GM19397 (cell line): ENCODE measurements around the gene SYNJ2BP.
"Not testable (repeated sequence)": the region's sequence is repeated elsewhere in the genome, so short reads cannot be mapped to it uniquely, and the experiment has no call there.

ENCODE experiments used
- ATAC-seq: cut with Tn5 transposase; IDR thresholded peaks from one replicate; pipeline ENCODE4 v1.9.1; 2021; ENCODE audit warnings: mild to moderate bottlenecking, moderate library complexity; ENCODE audit not compliant: unreplicated experiment

The SYNJ2BP gene

GRCh38 chr14:70416725-70417349, at the start of gene SYNJ2BP:
TSS of gene SYNJ2BP (minus strand) at chr14:70417090. CDS start at chr14:70416963, 127 bp downstream.
- no peak for ATAC-seq

GRCh38 chr14:70454731-70455130, 37.8 kb upstream of the SYNJ2BP start:
- ATAC-seq = no peak

GRCh38 chr14:70451874-70452273, 35.0 kb upstream of the SYNJ2BP start, which contains the start of gene ADAM21:
TSS of gene ADAM21 (plus strand) at chr14:70452174. CDS start at chr14:70457500, 5,326 bp downstream.
- ATAC-seq = no peak

- no peak for ATAC-seq
Observed at GRCh38 chr14:70448633-70449340, 31.9 kb upstream of the SYNJ2BP start.

- ATAC-seq = no peak
Observed at GRCh38 chr14:70442750-70443149, 25.9 kb upstream of the SYNJ2BP start.

GRCh38 chr14:70441641-70442040, 24.8 kb upstream of the SYNJ2BP start:
- no peak for ATAC-seq

- ATAC-seq = no peak
Observed at GRCh38 chr14:70436867-70437266, 20.0 kb upstream of the SYNJ2BP start.

- ATAC-seq = not testable (repeated sequence)
Observed at GRCh38 chr14:70426555-70426954, 9.7 kb upstream of the SYNJ2BP start.

GRCh38 chr14:70425354-70425753, 8.5 kb upstream of the SYNJ2BP start:
- ATAC-seq = no peak

GRCh38 chr14:70422538-70422937, 5.6 kb upstream of the SYNJ2BP start:
- no peak for ATAC-seq

- not testable (repeated sequence) for ATAC-seq
Observed at GRCh38 chr14:70419270-70419931, 2.5 kb upstream of the SYNJ2BP start.

- no peak for ATAC-seq
Observed at GRCh38 chr14:70416338-70416724, 559 bp downstream of the SYNJ2BP start.

GRCh38 chr14:70415788-70416187, 1.1 kb downstream of the SYNJ2BP start:
- no peak for ATAC-seq

- ATAC-seq = no peak
Observed at GRCh38 chr14:70407621-70408020, 9.3 kb downstream of the SYNJ2BP start.

- ATAC-seq = not testable (repeated sequence)
Observed at GRCh38 chr14:70406216-70406615, 10.7 kb downstream of the SYNJ2BP start.

- ATAC-seq = not testable (repeated sequence)
Observed at GRCh38 chr14:70403335-70403734, 13.6 kb downstream of the SYNJ2BP start.

- no peak for ATAC-seq
Observed at GRCh38 chr14:70401643-70402042, 15.2 kb downstream of the SYNJ2BP start.

GRCh38 chr14:70398706-70399431, 18.0 kb downstream of the SYNJ2BP start:
- ATAC-seq = no peak

- ATAC-seq = no peak
Observed at GRCh38 chr14:70398280-70398679, 18.6 kb downstream of the SYNJ2BP start.

GRCh38 chr14:70397746-70398145, 19.1 kb downstream of the SYNJ2BP start:
- ATAC-seq = no peak

GRCh38 chr14:70394674-70395306, 22.1 kb downstream of the SYNJ2BP start:
- ATAC-seq = no peak
